ENCODE results near the gene ECI1. TPM values are rescaled to one million over a fixed set of nuclear protein-coding genes. Genes with fewer than 3 reads are reported as not detected.

Gene ECI1
- total RNA-seq, 1 experiment from 2014 or later: 95.4 TPM

- H2BK20ac ChIP-seq (ENCODE audit: low read depth, low read length, poor library complexity, severe bottlenecking): no peak overlapping the region
- no peaks in the 10 kb centered on the region for H3K27me3 ChIP-seq (ENCODE audit: insufficient read depth, low read length)
- DNase-seq: no peak
- no peak overlapping the region for H4K5ac ChIP-seq (ENCODE audit: insufficient read length, low read depth, low read length)
- no peak overlapping the region for H3K27ac ChIP-seq (ENCODE audit: insufficient read length, low read depth, low read length)
- no peak overlapping the region for H3K4ac ChIP-seq (ENCODE audit: low read depth, low read length)
- 0 out of 2 replicates have a peak, but pooled peaks cover 3% of the 10 kb centered on the region for H3K4me1 ChIP-seq (ENCODE audit: insufficient read depth, low read length)
- H4K8ac ChIP-seq (replicated peaks; ENCODE audit: insufficient read length, low read depth, low read length): no peak overlapping the region
- no peak overlapping the region for H3K27ac Mint-ChIP-seq
- no peak overlapping the region for H2BK15ac ChIP-seq (ENCODE audit: low read depth, low read length)
- no peak overlapping the region for H2BK120ac ChIP-seq (ENCODE audit: low read depth, low read length, poor library complexity, severe bottlenecking)
- no peak overlapping the region for H3K56ac ChIP-seq (ENCODE audit: insufficient read length, low read depth, low read length)
- no peaks in the 10 kb centered on the region for H4K20me1 ChIP-seq (ENCODE audit: control insufficient read depth, insufficient read depth, insufficient read length)
- no peak overlapping the region for H2BK5ac ChIP-seq (ENCODE audit: insufficient read length, low read length)
- H3K9me3 Mint-ChIP-seq: no peaks in the 10 kb centered on the region
- H3K79me2 ChIP-seq (ENCODE audit: insufficient read depth, low read length): no peaks in the 10 kb centered on the region
- H3K4me3 Mint-ChIP-seq: no peak overlapping the region; a peak in 1 of 5 replicates
- H3K23me2 ChIP-seq (ENCODE audit: insufficient read length, low read depth, low read length, poor library complexity, severe bottlenecking): no peaks in the 10 kb centered on the region
- no peaks in the 10 kb centered on the region for H3K4me1 Mint-ChIP-seq
- H3K27me3 Mint-ChIP-seq (ENCODE audit: low read depth): no peaks in the 10 kb centered on the region; the same call in 1 of the 2 replicates
- no peak for TF ChIP-seq CTCF (conservative IDR thresholded peaks at IDR 0.05)
- no peak overlapping the region for H4K91ac ChIP-seq (ENCODE audit: insufficient read length, low read depth, low read length)
- H3K14ac ChIP-seq (ENCODE audit: insufficient read depth, low read length): no peak overlapping the region
- no peak overlapping the region for H2AK5ac ChIP-seq (ENCODE audit: insufficient read length, low read length)
- WGBS (ENCODE audit: extremely low coverage, insufficient read length, low lambda C conversion rate): no CpG with 5 or more reads among the region's 10 CpGs
- H2BK12ac ChIP-seq (ENCODE audit: insufficient read length, low read depth, low read length): no peak overlapping the region
- no peak overlapping the region for H2AFZ ChIP-seq (ENCODE audit: low read length)
- no peak overlapping the region for H3K9ac ChIP-seq (ENCODE audit: extremely low read depth, insufficient read length, low read length)
- H3K9me3 ChIP-seq (ENCODE audit: control insufficient read depth, low read depth, low read length): no peaks in the 10 kb centered on the region
- no peak overlapping the region for H3K4me2 ChIP-seq (ENCODE audit: insufficient read depth, insufficient read length, low read length)
- no peak overlapping the region for H3K18ac ChIP-seq (ENCODE audit: insufficient read length, low read depth, low read length)
- no peak overlapping the region for H3K23ac ChIP-seq (ENCODE audit: insufficient read length, low read depth, low read length)
- H3T11ph ChIP-seq (ENCODE audit: low read length): no peak overlapping the region
- H3K79me1 ChIP-seq (ENCODE audit: insufficient read depth, low read depth, low read length, poor library complexity, severe bottlenecking): no peaks in the 10 kb centered on the region
- H3K36me3 Mint-ChIP-seq (ENCODE audit: insufficient read depth in 1 of 3, low read depth in 3 of 3): no peaks in the 10 kb centered on the region; a peak in 1 of 7 replicates
Observed at GRCh38 chr16:2299915-2300192, 48.5 kb upstream of the ECI1 start.
